ENCODE measurements around the gene RNFT2. TPM values are rescaled to one million over a fixed set of nuclear protein-coding genes. Genes with fewer than 3 reads are reported as not detected.

RNFT2 gene
- total RNA-seq, 6 experiments from 2014 or later: 0.09 to 2.1 (median 0.75) TPM

- H3K27me3 ChIP-seq: no peaks in the 10 kb centered on the region
- intact Hi-C loops (cut with DNase I): no loop called here
- H3K4me3 ChIP-seq: no peak overlapping the region
- 88% methylated on average over 4 of the region's 6 CpGs for WGBS (ENCODE audit: insufficient coverage, low coverage, low lambda C conversion rate, missing lambda C conversion rate)
- ATAC-seq: no peak
- H3K9me3 ChIP-seq: no peaks in the 10 kb centered on the region
- no peak overlapping the region for H3K27ac ChIP-seq
- no peak for TF ChIP-seq POLR2A (IDR thresholded peaks at IDR 0.05)
- TF ChIP-seq CTCF (IDR thresholded peaks at IDR 0.05): no peak
- peaks cover 0 to 17% (median 0%) of the 10 kb centered on the region in 4 donors for H3K4me1 ChIP-seq
- H3K36me3 ChIP-seq: no peaks in the 10 kb centered on the region
- DNase-seq: no peak
These were observed 38.0 kb upstream of the RNFT2 start for GRCh38 chr12:116700066-116700465.

DNA sequence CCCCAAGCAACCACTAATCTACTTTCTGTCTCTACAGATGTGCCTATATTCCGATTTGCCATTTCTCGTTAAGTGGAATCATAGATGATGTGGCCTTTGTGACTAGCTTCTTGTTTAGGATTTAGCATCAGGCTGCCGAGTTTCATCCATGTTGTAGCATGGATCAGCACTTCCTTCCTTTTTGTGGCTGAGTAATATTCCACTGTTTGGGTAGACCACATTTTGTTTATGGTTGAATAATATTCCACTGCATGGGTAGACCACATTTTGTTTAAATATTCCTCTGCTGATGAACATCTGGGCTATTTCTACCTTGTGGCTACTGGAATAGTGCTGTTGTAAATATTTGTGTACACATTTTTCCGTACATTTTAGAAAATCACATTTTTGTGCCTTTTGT, 36.7 kb upstream of the RNFT2 start:
- Histone ChIP-seq H3K9me3 (no peaks in the 10 kb centered on the region), H3K4me3 (no peak overlapping the region), H3K36me3 (no peaks in the 10 kb centered on the region), H3K27ac (no peak overlapping the region), H3K4me1 (peaks cover 0 to 17% (median 0%) of the 10 kb centered on the region in 4 donors), H3K27me3 (no peaks in the 10 kb centered on the region)
- no peak for DNase-seq
- no peak for ATAC-seq
- intact Hi-C loops (cut with DNase I): no loop called here
- TF ChIP-seq CTCF (IDR thresholded peaks at IDR 0.05): no peak
- no peak for TF ChIP-seq POLR2A (IDR thresholded peaks at IDR 0.05)
- 86% methylated on average over 4 of the region's 4 CpGs for WGBS (ENCODE audit: insufficient coverage, low coverage, low lambda C conversion rate, missing lambda C conversion rate)

DNA sequence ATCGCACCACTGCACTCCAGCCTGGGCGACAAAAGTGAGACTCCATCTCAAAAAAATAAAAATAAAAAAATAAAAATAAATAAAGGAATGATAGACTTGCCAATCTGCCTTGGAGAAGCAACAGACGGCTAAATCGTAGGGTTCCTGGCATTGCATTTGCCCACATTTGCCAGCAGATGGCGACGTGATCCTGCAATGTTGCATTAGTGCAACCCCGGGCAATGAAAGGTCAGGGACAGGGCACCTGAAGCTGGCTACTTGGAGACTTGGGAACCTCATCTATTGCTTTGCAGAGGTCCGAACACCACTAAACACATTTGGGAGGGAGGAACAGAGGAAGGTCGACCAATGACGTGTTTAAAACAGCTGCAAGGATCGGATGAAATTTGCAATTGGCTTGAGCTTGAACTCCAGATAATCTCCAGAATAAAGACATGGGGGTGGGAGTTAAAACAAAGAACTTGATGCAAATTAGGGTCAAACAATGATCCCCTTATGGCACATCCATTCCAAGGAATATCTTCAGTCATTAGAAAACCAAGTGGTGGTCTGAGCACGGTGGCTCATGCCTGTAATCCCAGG, 34.8 kb upstream of the RNFT2 start:
- peak; percentile 62 to 75 (median 75) for DNase-seq
- peak; percentile 90 to 96 (median 91) for ATAC-seq
- no peaks in the 10 kb centered on the region for H3K9me3 ChIP-seq
- no peak overlapping the region for H3K27ac ChIP-seq
- H3K4me3 ChIP-seq: no peak overlapping the region
- no peaks in the 10 kb centered on the region for H3K36me3 ChIP-seq
- H3K4me1 ChIP-seq: peaks cover 0 to 7% (median 0%) of the 10 kb centered on the region in 4 donors
- peak; percentile 82 to 97 (median 96) for TF ChIP-seq CTCF (IDR thresholded peaks at IDR 0.05)
- TF ChIP-seq POLR2A (IDR thresholded peaks at IDR 0.05): no peak
- intact Hi-C loops (cut with DNase I): no loop called here
- 10% methylated on average over 11 of the region's 12 CpGs for WGBS (ENCODE audit: insufficient coverage, low coverage, low lambda C conversion rate, missing lambda C conversion rate)
- no peaks in the 10 kb centered on the region for H3K27me3 ChIP-seq

DNA sequence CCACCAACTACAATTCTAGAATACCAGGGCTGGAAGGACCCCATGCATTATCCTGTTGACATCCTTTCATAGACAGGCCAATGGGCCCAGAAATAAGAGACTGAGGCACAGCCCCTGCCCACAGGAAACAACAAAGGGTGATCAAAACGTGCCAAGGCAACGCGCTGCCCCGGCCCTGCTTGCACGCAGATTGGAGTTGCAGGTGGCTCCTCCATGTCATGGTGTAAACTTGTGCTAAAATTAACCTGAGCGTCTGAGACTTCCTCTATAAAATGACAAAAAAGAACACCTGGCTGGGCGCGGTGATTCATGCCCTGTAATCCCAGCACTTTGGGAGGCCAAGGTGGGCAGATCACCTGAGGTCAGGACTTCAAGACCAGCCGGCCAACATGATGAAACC, 30.4 kb upstream of the RNFT2 start:
- Histone ChIP-seq H3K4me3 (no peak overlapping the region), H3K27ac (no peak overlapping the region), H3K36me3 (no peaks in the 10 kb centered on the region), H3K27me3 (no peaks in the 10 kb centered on the region), H3K4me1 (peaks cover 0 to 3% (median 0%) of the 10 kb centered on the region in 4 donors), H3K9me3 (no peaks in the 10 kb centered on the region)
- DNase-seq (no peak), ATAC-seq (no peak)
- WGBS (ENCODE audit: insufficient coverage, low coverage, low lambda C conversion rate, missing lambda C conversion rate): 95% methylated on average over 8 of the region's 9 CpGs
- TF ChIP-seq POLR2A (IDR thresholded peaks at IDR 0.05): no peak
- no peak for TF ChIP-seq CTCF (IDR thresholded peaks at IDR 0.05)
- intact Hi-C loops (cut with DNase I): no loop called here
